Measurements from ENCODE around the gene NRXN3.

DNA sequence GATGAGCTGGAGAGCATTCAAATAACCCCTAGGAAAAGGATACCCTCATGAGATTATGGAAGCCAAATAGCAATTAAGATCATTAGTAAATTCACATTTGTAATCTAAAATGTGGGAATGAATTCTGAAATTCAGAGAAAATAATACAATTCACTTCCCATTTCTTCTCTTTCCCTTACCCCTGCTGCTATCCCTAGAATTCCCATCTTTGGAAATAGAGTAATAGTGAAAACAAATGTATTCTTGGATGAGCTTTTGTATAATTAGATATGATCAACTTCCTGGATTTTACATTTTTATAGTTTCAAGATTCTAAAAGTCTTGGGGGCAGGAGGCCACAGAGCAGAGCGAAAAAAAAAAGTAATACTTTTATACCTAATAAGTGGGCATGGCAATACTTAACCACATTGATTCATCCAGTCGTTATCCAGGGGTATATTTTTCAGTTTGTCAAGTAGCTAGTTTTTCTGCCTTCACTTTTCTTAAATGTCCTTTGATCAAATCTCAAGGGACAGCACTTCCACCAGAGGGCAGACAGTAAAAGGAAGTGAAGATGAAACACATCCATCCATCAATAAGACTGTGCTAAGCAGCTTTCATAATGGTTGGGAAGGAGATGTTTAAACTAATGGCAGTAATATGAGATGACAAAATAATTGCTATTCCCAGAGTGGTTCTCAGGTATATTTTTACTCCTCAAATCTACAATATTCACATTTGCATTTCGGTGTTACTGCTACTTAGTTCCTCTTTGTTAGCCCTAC is 1639.9 kb downstream of the NRXN3 start:
- TF ChIP-seq, protein P1, sequence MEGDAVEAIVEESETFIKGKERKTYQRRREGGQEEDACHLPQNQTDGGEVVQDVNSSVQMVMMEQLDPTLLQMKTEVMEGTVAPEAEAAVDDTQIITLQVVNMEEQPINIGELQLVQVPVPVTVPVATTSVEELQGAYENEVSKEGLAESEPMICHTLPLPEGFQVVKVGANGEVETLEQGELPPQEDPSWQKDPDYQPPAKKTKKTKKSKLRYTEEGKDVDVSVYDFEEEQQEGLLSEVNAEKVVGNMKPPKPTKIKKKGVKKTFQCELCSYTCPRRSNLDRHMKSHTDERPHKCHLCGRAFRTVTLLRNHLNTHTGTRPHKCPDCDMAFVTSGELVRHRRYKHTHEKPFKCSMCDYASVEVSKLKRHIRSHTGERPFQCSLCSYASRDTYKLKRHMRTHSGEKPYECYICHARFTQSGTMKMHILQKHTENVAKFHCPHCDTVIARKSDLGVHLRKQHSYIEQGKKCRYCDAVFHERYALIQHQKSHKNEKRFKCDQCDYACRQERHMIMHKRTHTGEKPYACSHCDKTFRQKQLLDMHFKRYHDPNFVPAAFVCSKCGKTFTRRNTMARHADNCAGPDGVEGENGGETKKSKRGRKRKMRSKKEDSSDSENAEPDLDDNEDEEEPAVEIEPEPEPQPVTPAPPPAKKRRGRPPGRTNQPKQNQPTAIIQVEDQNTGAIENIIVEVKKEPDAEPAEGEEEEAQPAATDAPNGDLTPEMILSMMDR (tag by site-specific recombination; IDR thresholded peaks at IDR 0.05): no peak
- TF ChIP-seq, protein P2, sequence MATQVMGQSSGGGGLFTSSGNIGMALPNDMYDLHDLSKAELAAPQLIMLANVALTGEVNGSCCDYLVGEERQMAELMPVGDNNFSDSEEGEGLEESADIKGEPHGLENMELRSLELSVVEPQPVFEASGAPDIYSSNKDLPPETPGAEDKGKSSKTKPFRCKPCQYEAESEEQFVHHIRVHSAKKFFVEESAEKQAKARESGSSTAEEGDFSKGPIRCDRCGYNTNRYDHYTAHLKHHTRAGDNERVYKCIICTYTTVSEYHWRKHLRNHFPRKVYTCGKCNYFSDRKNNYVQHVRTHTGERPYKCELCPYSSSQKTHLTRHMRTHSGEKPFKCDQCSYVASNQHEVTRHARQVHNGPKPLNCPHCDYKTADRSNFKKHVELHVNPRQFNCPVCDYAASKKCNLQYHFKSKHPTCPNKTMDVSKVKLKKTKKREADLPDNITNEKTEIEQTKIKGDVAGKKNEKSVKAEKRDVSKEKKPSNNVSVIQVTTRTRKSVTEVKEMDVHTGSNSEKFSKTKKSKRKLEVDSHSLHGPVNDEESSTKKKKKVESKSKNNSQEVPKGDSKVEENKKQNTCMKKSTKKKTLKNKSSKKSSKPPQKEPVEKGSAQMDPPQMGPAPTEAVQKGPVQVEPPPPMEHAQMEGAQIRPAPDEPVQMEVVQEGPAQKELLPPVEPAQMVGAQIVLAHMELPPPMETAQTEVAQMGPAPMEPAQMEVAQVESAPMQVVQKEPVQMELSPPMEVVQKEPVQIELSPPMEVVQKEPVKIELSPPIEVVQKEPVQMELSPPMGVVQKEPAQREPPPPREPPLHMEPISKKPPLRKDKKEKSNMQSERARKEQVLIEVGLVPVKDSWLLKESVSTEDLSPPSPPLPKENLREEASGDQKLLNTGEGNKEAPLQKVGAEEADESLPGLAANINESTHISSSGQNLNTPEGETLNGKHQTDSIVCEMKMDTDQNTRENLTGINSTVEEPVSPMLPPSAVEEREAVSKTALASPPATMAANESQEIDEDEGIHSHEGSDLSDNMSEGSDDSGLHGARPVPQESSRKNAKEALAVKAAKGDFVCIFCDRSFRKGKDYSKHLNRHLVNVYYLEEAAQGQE (tag by site-specific recombination; IDR thresholded peaks at IDR 0.05): no peak
- no peak for TF ChIP-seq WT1 (tag by site-specific recombination; IDR thresholded peaks at IDR 0.05)
- TF ChIP-seq ZNF549 (tag by site-specific recombination; IDR thresholded peaks at IDR 0.05): no peak
- TF ChIP-seq, protein P3, sequence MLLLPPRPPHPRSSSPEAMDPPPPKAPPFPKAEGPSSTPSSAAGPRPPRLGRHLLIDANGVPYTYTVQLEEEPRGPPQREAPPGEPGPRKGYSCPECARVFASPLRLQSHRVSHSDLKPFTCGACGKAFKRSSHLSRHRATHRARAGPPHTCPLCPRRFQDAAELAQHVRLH (tag by site-specific recombination; IDR thresholded peaks at IDR 0.05): no peak
- TF ChIP-seq, protein P4, sequence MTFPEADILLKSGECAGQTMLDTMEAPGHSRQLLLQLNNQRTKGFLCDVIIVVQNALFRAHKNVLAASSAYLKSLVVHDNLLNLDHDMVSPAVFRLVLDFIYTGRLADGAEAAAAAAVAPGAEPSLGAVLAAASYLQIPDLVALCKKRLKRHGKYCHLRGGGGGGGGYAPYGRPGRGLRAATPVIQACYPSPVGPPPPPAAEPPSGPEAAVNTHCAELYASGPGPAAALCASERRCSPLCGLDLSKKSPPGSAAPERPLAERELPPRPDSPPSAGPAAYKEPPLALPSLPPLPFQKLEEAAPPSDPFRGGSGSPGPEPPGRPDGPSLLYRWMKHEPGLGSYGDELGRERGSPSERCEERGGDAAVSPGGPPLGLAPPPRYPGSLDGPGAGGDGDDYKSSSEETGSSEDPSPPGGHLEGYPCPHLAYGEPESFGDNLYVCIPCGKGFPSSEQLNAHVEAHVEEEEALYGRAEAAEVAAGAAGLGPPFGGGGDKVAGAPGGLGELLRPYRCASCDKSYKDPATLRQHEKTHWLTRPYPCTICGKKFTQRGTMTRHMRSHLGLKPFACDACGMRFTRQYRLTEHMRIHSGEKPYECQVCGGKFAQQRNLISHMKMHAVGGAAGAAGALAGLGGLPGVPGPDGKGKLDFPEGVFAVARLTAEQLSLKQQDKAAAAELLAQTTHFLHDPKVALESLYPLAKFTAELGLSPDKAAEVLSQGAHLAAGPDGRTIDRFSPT (tag by site-specific recombination; IDR thresholded peaks at IDR 0.05): no peak
- no peak for TF ChIP-seq ZNF426 (tag by site-specific recombination; IDR thresholded peaks at IDR 0.05)
- no peak for TF ChIP-seq BCL11A (tag by site-specific recombination; IDR thresholded peaks at IDR 0.05; ENCODE audit: low read depth)
- TF ChIP-seq YY1 (tag by site-specific recombination; IDR thresholded peaks at IDR 0.05): no peak
- no peak for TF ChIP-seq MEIS1 (CRISPR knock-in tag; IDR thresholded peaks at IDR 0.05; ENCODE audit: borderline replicate concordance)
- no peak for TF ChIP-seq PRDM1 (tag by site-specific recombination; IDR thresholded peaks at IDR 0.05)
- TF ChIP-seq MYNN (tag by site-specific recombination; IDR thresholded peaks at IDR 0.05; ENCODE audit: borderline replicate concordance): no peak
- TF ChIP-seq KLF7 (tag by site-specific recombination; IDR thresholded peaks at IDR 0.05; ENCODE audit: borderline replicate concordance): no peak
